Gastrocnemius medialis (tissue), 4 donors: ENCODE data around the gene NLRC5. TPM values are rescaled to one million over a fixed set of nuclear protein-coding genes. Genes with fewer than 3 reads are reported as not detected.

Source experiments
- ATAC-seq, 2 donors: fragments of 150-250 bp; one replicate each; pipeline ENCODE4 v1.9.1; 2016
- DNase-seq, 2 donors: peaks; one replicate each; pipeline ENCODE4 v3.0.0-alpha.2; 2019
- H3K27ac ChIP-seq, 4 donors: fragments of 200-600 bp; sonication (generic); 1 replicate in 1 of 4; 2 replicates in 3 of 4; pipeline ENCODE4 v1.5.1; 2016 to 2018; ENCODE audit warnings: mild to moderate bottlenecking in 2 of 4, moderate library complexity in 1 of 4
- H3K27me3 ChIP-seq, 3 donors: fragments of 200-600 bp; sonication (generic) in 2 of 3; 1 replicate in 1 of 3; 2 replicates in 2 of 3; pipeline versions ENCODE4 v1.5.1 to v1.6.0; 2016 to 2019; ENCODE audit warnings: mild to moderate bottlenecking in 1 of 3, moderate library complexity in 1 of 3
- H3K36me3 ChIP-seq, 2 donors: fragments of 200-600 bp; sonication (generic) in 1 of 2; one replicate each; pipeline ENCODE4 v1.5.1; 2017 to 2018
- H3K4me1 ChIP-seq, 2 donors: fragments of 200-600 bp; sonication (generic) in 1 of 2; one replicate each; pipeline ENCODE4 v1.5.1; 2016 to 2017; ENCODE audit warnings: mild to moderate bottlenecking in 2 of 2
- H3K4me3 ChIP-seq, 4 donors: fragments of 200-600 bp; sonication (generic) in 3 of 4; 1 replicate in 1 of 4; 2 replicates in 3 of 4; pipeline ENCODE4 v1.5.1; 2016 to 2019; ENCODE audit warnings: mild to moderate bottlenecking in 2 of 4
- H3K9me3 ChIP-seq, 3 donors: fragments of 200-600 bp; sonication (generic) in 2 of 3; 1 replicate in 1 of 3; 2 replicates in 2 of 3; pipeline ENCODE4 v1.5.1; 2016 to 2019
- CTCF ChIP-seq, 5 experiments: fragments of 450-650 bp in 3 of 5; fragments of 200-600 bp in 2 of 5; sonication (generic) in 2 of 5; IDR thresholded peaks in 4 of 5; conservative IDR thresholded peaks in 1 of 5; 1 replicate in 4 of 5; 2 replicates in 1 of 5; pipeline ENCODE4 v1.5.1; 2016 to 2019; ENCODE audit warnings: antibody characterized with exemption in 5 of 5, mild to moderate bottlenecking in 3 of 5, moderate library complexity in 3 of 5
- POLR2A ChIP-seq, 2 donors: fragments of 450-650 bp; IDR thresholded peaks; one replicate each; pipeline ENCODE4 v1.6.1; 2017; ENCODE audit warnings: antibody characterized with exemption in 2 of 2, mild to moderate bottlenecking in 2 of 2, moderate library complexity in 2 of 2
- in situ Hi-C, 4 donors: fragments of 200-750 bp; cut with MboI; loops; one replicate each; pipeline versions ENCODE4 v1.15.0 to v1.8.0; 2017; ENCODE audit warnings: low sequenced_read_pairs in 4 of 4
- intact Hi-C: fragments of 100-400 bp; cut with DNase I; formaldehyde crosslinking; loops from one replicate; pipeline ENCODE4 v1.15.1; 2023; ENCODE audit warnings: low total_unique reads
- total RNA-seq, 4 donors: library from RNA; depleted of rRNA; stranded (reverse); fragments of >200 nt; gene quantifications; one replicate each; pipeline versions ENCODE4 v1.1.0 to v1.2.3, GENCODE V29; 2016

NLRC5 gene
- total RNA-seq, 4 donors from 2014 or later = 2.5 to 9.4 (median 5.1) TPM

- no peaks in the 10 kb centered on the region for H3K36me3 ChIP-seq
- H3K9me3 ChIP-seq = no peaks in the 10 kb centered on the region
- peak in 1 of 2 donors; percentile 28 for DNase-seq
- H3K27ac ChIP-seq = peak overlapping the region in 3 of 4 donors; percentile 64 to 80 (median 77)
- peak overlapping the region; percentile 72 to 79 (median 78) for H3K4me3 ChIP-seq
- peaks cover 11 to 17% of the 10 kb centered on the region in 2 donors for H3K4me1 ChIP-seq
- no peaks in the 10 kb centered on the region for H3K27me3 ChIP-seq
- in situ Hi-C loops (loop anchor here in 1 of 4 donors (25.0 kb wide), 1 partner anchor 321 kb away; the partner anchor contains the start of gene CCL17), intact Hi-C loops (loop anchor here (10.0 kb wide), 2 partner anchors 153 to 323 kb away; partner anchors contain the start of gene ARL2BP)
- TF ChIP-seq CTCF (IDR thresholded peaks at IDR 0.05 in 4 of 5, conservative IDR thresholded peaks at IDR 0.05 in 1 of 5) = no peak
- TF ChIP-seq POLR2A (IDR thresholded peaks at IDR 0.05) = no peak
- ATAC-seq = no peak
Observed at GRCh38 chr16:57091200-57091974, 102.0 kb downstream of the NLRC5 start.

- H3K4me1 ChIP-seq = peaks cover 11 to 17% of the 10 kb centered on the region in 2 donors
- H3K27ac ChIP-seq = peak within 1 kb of the TSS; percentile 64 to 80 (median 76)
- no peaks in the 10 kb centered on the region for H3K36me3 ChIP-seq
- TF ChIP-seq CTCF (IDR thresholded peaks at IDR 0.05 in 4 of 5, conservative IDR thresholded peaks at IDR 0.05 in 1 of 5) (no peak), POLR2A (IDR thresholded peaks at IDR 0.05) (peak; percentile 48 to 63)
- in situ Hi-C loops = loop anchor here in 1 of 4 donors (25.0 kb wide), 1 partner anchor 320 kb away; the partner anchor contains the start of gene CCL17
- peak; percentile 44 to 49 for DNase-seq
- H3K4me3 ChIP-seq = peak within 1 kb of the TSS; percentile 72 to 84 (median 78)
- intact Hi-C loops = loop anchor here (1.0 to 10.0 kb wide), 4 partner anchors 31 to 323 kb away; partner anchors contain the start of genes ARL2BP, PSME3IP1 and RSPRY1
- no peaks in the 10 kb centered on the region for H3K27me3 ChIP-seq
- peak; percentile 88 to 89 for ATAC-seq
- no peaks in the 10 kb centered on the region for H3K9me3 ChIP-seq
Observed at GRCh38 chr16:57091975-57092785, 102.8 kb downstream of the NLRC5 start, which contains the start of gene CPNE2. CPNE2 (plus strand) TSS chr16:57092583; CDS start chr16:57110743, 18,160 bp downstream.

- DNase-seq (peak in 1 of 2 donors; percentile 21), ATAC-seq (peak; percentile 75)
- peak overlapping the region; percentile 72 to 84 (median 78) for H3K4me3 ChIP-seq
- H3K27ac ChIP-seq = peak overlapping the region; percentile 64 to 78 (median 72)
- intact Hi-C loops = loop anchor here (1.0 to 10.0 kb wide), 4 partner anchors 32 to 322 kb away; partner anchors contain the start of genes ARL2BP, PSME3IP1 and RSPRY1
- in situ Hi-C loops = loop anchor here in 1 of 4 donors (25.0 kb wide), 1 partner anchor 319 kb away; the partner anchor contains the start of gene CCL17
- peaks cover 11 to 17% of the 10 kb centered on the region in 2 donors for H3K4me1 ChIP-seq
- peak in 4 of 5 experiments; percentile 13 to 59 (median 45) for TF ChIP-seq CTCF (IDR thresholded peaks at IDR 0.05 in 4 of 5, conservative IDR thresholded peaks at IDR 0.05 in 1 of 5)
- no peak for TF ChIP-seq POLR2A (IDR thresholded peaks at IDR 0.05)
- no peaks in the 10 kb centered on the region for H3K9me3 ChIP-seq
- no peaks in the 10 kb centered on the region for H3K27me3 ChIP-seq
- H3K36me3 ChIP-seq = no peaks in the 10 kb centered on the region
Observed at GRCh38 chr16:57092786-57093411, 103.5 kb downstream of the NLRC5 start.
